Spleen (tissue), 11 donors: ENCODE measurements around the gene MAPK14. TPM values are rescaled to one million over a fixed set of nuclear protein-coding genes. Genes with fewer than 3 reads are reported as not detected.

Source experiments
- DNase-seq: peaks from one replicate; pipeline ENCODE4 v3.0.0-alpha.2; 2020
- H3K27ac ChIP-seq, 8 donors: fragments of 200-600 bp; sonication (generic) in 7 of 8; 1 replicate in 4 of 8; 2 replicates in 4 of 8; pipeline versions ENCODE4 v1.5.0 to v1.8.0; 2016 to 2021; ENCODE audit warnings: inconsistent platforms in 4 of 8, mild to moderate bottlenecking in 4 of 8, moderate library complexity in 1 of 8
- H3K27me3 ChIP-seq, 7 donors: fragments of 200-600 bp; sonication (generic) in 6 of 7; replicated peaks in 1 of 7; 1 replicate in 4 of 7; 2 replicates in 3 of 7; pipeline versions ENCODE4 v1.5.0 to v1.8.0; 2016 to 2021; ENCODE audit warnings: inconsistent platforms in 3 of 7, mild to moderate bottlenecking in 1 of 7
- H3K36me3 ChIP-seq, 6 donors: fragments of 200-600 bp; sonication (generic) in 5 of 6; 1 replicate in 4 of 6; 2 replicates in 2 of 6; pipeline versions ENCODE4 v1.5.0 to v1.8.0; 2016 to 2021; ENCODE audit warnings: inconsistent platforms in 2 of 6
- H3K4me1 ChIP-seq, 6 donors: fragments of 200-600 bp; sonication (generic) in 5 of 6; 1 replicate in 3 of 6; 2 replicates in 3 of 6; pipeline versions ENCODE4 v1.5.0 to v1.8.0; 2016 to 2021; ENCODE audit warnings: inconsistent platforms in 3 of 6
- H3K4me3 ChIP-seq, 8 donors: fragments of 200-600 bp; sonication (generic) in 7 of 8; 1 replicate in 4 of 8; 2 replicates in 4 of 8; pipeline versions ENCODE4 v1.5.0 to v1.8.0; 2016 to 2021; ENCODE audit warnings: inconsistent platforms in 4 of 8, mild to moderate bottlenecking in 4 of 8, moderate library complexity in 2 of 8
- H3K9me3 ChIP-seq, 8 donors: fragments of 200-600 bp; sonication (generic) in 7 of 8; 1 replicate in 4 of 8; 2 replicates in 4 of 8; pipeline versions ENCODE4 v1.5.0 to v1.8.0; 2016 to 2021; ENCODE audit warnings: inconsistent platforms in 4 of 8
- POLR2A ChIP-seq, 3 donors: fragments of 450-650 bp; IDR thresholded peaks; one replicate each; pipeline ENCODE4 v1.5.1; 2017; ENCODE audit warnings: antibody characterized with exemption in 3 of 3, mild to moderate bottlenecking in 1 of 3
- POLR2AphosphoS5 ChIP-seq, 3 donors: sonication (generic); formaldehyde crosslinking; IDR thresholded peaks; one replicate each; pipeline ENCODE4 v1.5.1; 2017; ENCODE audit warnings: antibody characterized with exemption in 3 of 3
- WGBS, 5 donors: extraction: QIAGEN DNeasy Blood & Tissue Kit in 3 of 5; methylation state at CpG; one replicate each; pipeline versions ENCODE4 v1.1.5 to v1.1.7; 2013 to 2018; 5-methylcytosine and 5-hydroxymethylcytosine counted together
- intact Hi-C: fragments of 100-400 bp; cut with DNase I; formaldehyde crosslinking; loops from one replicate; pipeline ENCODE4 v1.15.0; 2023; ENCODE audit warnings: low total_unique reads
- polyA plus RNA-seq, 3 donors: library from polyadenylated mRNA; stranded (reverse); fragments of 200-250 nt; gene quantifications; one replicate each; pipeline ENCODE4 v1.2.1, GENCODE V29; 2013
- total RNA-seq, 7 donors: library from RNA; depleted of rRNA in 3 of 7; stranded (reverse); fragments of >200 nt in 3 of 7; fragmentation: NEBNext Ultra II Directional in 4 of 7; extraction: Animal tissue kit (Norgen Biotek cat#: 25700) in 4 of 7; gene quantifications; one replicate each; pipeline versions ENCODE4 v1.1.0 to v1.2.1, GENCODE V29; 2016 to 2021
- TF ChIP-seq, protein P1 (sequence below), 11 experiments: fragments of 200-600 bp in 7 of 11; fragments of 450-650 bp in 4 of 11; sonication (generic) in 4 of 11; IDR thresholded peaks in 8 of 11; conservative IDR thresholded peaks in 3 of 11; 1 replicate in 7 of 11; 2 replicates in 4 of 11; pipeline versions ENCODE4 v1.4.0 to v1.8.0; 2016 to 2021; ENCODE audit warnings: antibody characterized with exemption in 11 of 11, inconsistent platforms in 4 of 11, mild to moderate bottlenecking in 1 of 11
- donor health status: healthy with polysubstance abuse.
- donor health status: DM: no; HTN: no; CAD: no; lungs with moderate emphysema.
- donor health status: DM: no; HTN: no; CAD: no.
- donor health status: Bipolar disorder and iron deficiency.
- donor health status: healthy.
- donor health status: DM: no; HTN: no; CAD: no.
- donor health status: DM: yes; HTN: yes; CAD: no.

The MAPK14 gene
- total and polyA plus RNA-seq, 10 donors, result 13.9 to 242 (median 94.6) TPM

DNA sequence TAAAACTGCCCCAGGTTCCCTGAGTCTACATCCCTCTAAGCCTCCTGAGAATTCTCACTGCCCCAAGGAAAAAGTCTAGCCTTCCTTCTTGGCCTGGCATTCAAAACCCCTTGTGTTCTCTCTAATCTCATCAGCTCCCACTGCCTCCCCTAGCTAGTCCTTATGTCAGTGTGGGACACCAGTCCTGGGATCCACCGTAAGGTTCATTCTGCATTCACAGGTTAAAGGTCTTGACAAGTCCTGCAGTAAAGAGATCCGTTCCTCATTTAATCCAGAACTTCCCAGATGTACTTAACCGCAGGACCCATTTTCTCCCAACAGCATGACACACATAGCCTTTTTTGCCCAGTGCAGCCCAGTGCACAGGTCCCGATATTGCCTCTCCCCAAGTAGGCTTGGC lies 114.4 kb downstream of the MAPK14 start:
- no peaks in the 10 kb centered on the region for H3K9me3 ChIP-seq
- H3K27me3 ChIP-seq, result no peaks in the 10 kb centered on the region
- H3K4me3 ChIP-seq, result no peak overlapping the region
- peaks cover 0 to 45% (median 21%) of the 10 kb centered on the region in 6 donors for H3K36me3 ChIP-seq
- DNase-seq, result no peak
- TF ChIP-seq, protein P1, sequence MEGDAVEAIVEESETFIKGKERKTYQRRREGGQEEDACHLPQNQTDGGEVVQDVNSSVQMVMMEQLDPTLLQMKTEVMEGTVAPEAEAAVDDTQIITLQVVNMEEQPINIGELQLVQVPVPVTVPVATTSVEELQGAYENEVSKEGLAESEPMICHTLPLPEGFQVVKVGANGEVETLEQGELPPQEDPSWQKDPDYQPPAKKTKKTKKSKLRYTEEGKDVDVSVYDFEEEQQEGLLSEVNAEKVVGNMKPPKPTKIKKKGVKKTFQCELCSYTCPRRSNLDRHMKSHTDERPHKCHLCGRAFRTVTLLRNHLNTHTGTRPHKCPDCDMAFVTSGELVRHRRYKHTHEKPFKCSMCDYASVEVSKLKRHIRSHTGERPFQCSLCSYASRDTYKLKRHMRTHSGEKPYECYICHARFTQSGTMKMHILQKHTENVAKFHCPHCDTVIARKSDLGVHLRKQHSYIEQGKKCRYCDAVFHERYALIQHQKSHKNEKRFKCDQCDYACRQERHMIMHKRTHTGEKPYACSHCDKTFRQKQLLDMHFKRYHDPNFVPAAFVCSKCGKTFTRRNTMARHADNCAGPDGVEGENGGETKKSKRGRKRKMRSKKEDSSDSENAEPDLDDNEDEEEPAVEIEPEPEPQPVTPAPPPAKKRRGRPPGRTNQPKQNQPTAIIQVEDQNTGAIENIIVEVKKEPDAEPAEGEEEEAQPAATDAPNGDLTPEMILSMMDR (IDR thresholded peaks at IDR 0.05 in 8 of 11, conservative IDR thresholded peaks at IDR 0.05 in 3 of 11), result no peak
- no peak for TF ChIP-seq POLR2A (IDR thresholded peaks at IDR 0.05)
- no peak for TF ChIP-seq POLR2AphosphoS5 (IDR thresholded peaks at IDR 0.05)
- intact Hi-C loops, result no loop called here
- 95 to 98% (median 97%) methylated on average over 4 of the region's 4 CpGs for WGBS, 5 donors
- peak overlapping the region in 2 of 8 donors; percentile 32 to 36 for H3K27ac ChIP-seq
- H3K4me1 ChIP-seq, result peaks cover 0 to 50% (median 6%) of the 10 kb centered on the region in 6 donors

GRCh38 chr6:36142971-36143838 lies 115.6 kb downstream of the MAPK14 start:
- no peaks in the 10 kb centered on the region for H3K27me3 ChIP-seq
- DNase-seq, result no peak
- no peak overlapping the region for H3K27ac ChIP-seq
- 79 to 96% (median 84%) methylated on average over 10 to 13 of the region's 13 CpGs for WGBS, 5 donors
- H3K4me3 ChIP-seq, result no peak overlapping the region
- peaks cover 0 to 33% (median 19%) of the 10 kb centered on the region in 6 donors for H3K36me3 ChIP-seq
- peaks cover 0 to 57% (median 9%) of the 10 kb centered on the region in 6 donors for H3K4me1 ChIP-seq
- peaks cover 0 to 6% (median 3%) of the 10 kb centered on the region in 8 donors for H3K9me3 ChIP-seq
- intact Hi-C loops, result no loop called here
- no peak for TF ChIP-seq POLR2AphosphoS5 (IDR thresholded peaks at IDR 0.05)
- TF ChIP-seq, protein P1 (IDR thresholded peaks at IDR 0.05 in 8 of 11, conservative IDR thresholded peaks at IDR 0.05 in 3 of 11), result no peak
- no peak for TF ChIP-seq POLR2A (IDR thresholded peaks at IDR 0.05)

DNA sequence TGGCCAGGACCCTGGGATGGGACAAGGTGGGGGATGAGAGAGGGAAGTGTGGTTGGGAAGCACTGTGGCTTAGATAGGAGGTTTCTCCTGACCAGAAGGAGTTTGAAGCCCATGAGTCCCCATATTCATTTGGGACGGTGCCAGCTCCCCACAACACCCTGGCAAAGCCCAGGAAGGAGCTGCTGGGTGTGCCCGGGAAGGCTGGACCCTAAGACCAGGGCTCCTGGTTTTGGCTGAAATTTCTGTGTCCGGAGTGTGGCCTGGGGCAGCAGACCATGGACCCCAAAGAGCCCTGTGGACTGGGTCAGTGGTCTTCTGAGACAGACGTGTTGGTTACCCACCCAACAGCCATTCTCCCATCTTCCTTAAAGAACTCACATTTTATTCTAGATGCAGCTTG lies 117.9 kb downstream of the MAPK14 start:
- H3K27me3 ChIP-seq, result no peaks in the 10 kb centered on the region
- TF ChIP-seq, protein P1 (IDR thresholded peaks at IDR 0.05 in 8 of 11, conservative IDR thresholded peaks at IDR 0.05 in 3 of 11), result no peak
- TF ChIP-seq POLR2A (IDR thresholded peaks at IDR 0.05) (no peak), POLR2AphosphoS5 (IDR thresholded peaks at IDR 0.05) (no peak)
- H3K4me1 ChIP-seq, result peaks cover 0 to 63% (median 9%) of the 10 kb centered on the region in 6 donors
- H3K27ac ChIP-seq, result peak overlapping the region in 1 of 8 donors; percentile 83
- intact Hi-C loops, result no loop called here
- H3K36me3 ChIP-seq, result peaks cover 0 to 10% (median 0%) of the 10 kb centered on the region in 6 donors
- no peak for DNase-seq
- H3K4me3 ChIP-seq, result no peak overlapping the region
- peaks cover 0 to 13% (median 9%) of the 10 kb centered on the region in 8 donors for H3K9me3 ChIP-seq
- 77 to 93% (median 83%) methylated on average over 4 of the region's 4 CpGs for WGBS, 5 donors

DNA sequence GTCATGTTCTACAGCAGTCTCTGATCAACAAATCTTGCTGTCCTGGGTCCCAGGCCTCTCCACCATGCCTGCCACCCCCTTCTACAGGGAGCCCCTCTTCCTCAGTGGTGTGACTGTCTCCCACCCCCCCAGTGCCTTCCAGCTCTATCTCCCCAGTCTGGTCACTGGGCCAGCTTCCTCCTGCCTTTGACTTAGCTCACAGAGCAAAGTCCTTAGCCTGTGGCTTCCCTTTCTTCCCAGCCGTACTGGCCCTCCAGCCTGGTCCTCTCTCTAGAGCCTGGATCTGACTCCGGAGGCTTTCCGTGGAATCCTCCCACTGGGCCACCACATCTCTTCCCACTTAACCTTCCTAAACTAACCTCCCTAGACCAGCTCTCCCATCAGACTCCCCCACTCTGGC lies 119.7 kb downstream of the MAPK14 start:
- Histone ChIP-seq H3K36me3 (peaks cover 0 to under 1% (median 0%) of the 10 kb centered on the region in 6 donors), H3K27ac (peak overlapping the region in 6 of 8 donors; percentile 31 to 83 (median 48)), H3K4me3 (no peak overlapping the region), H3K4me1 (peaks cover 0 to 46% (median 9%) of the 10 kb centered on the region in 6 donors), H3K9me3 (peaks cover 0 to 13% (median 9%) of the 10 kb centered on the region in 8 donors), H3K27me3 (no peaks in the 10 kb centered on the region)
- TF ChIP-seq POLR2A (IDR thresholded peaks at IDR 0.05) (no peak), POLR2AphosphoS5 (IDR thresholded peaks at IDR 0.05) (no peak)
- TF ChIP-seq, protein P1 (IDR thresholded peaks at IDR 0.05 in 8 of 11, conservative IDR thresholded peaks at IDR 0.05 in 3 of 11), result no peak
- 80 to 97% (median 92%) methylated on average over 3 of the region's 3 CpGs for WGBS, 5 donors
- DNase-seq, result no peak
- intact Hi-C loops, result no loop called here
